ENCODE measurements around the gene WWOX.

DNA sequence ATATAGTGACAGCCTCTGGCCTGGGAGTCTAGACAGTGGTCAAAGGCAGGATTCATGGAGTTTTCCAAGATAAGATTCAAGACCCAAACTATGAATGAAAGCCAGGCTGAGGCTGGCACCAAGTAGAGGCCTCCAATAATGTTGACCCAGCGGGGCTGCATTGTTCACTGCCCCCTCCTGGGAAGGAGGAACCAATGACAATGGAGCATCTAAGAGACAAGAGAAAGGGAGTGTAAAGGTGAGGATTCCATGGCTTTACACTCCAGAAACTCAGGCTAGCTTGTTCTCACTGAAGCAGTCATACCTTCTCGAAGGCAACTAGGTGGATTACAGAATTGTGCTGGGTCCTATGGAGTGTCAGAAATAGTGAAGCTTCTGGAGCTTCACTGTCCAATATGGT is 380.3 kb downstream of the WWOX start:
- TF ChIP-seq CTCF (IDR thresholded peaks at IDR 0.05) (no peak), POLR2AphosphoS5 (IDR thresholded peaks at IDR 0.05) (no peak), POLR2A (IDR thresholded peaks at IDR 0.05) (no peak)
